HCT116 (cell line): ENCODE measurements around the gene UGT2B15. TPM values are rescaled to one million over a fixed set of nuclear protein-coding genes. Genes with fewer than 3 reads are reported as not detected.
"Not testable (repeated sequence)": the region's sequence is repeated elsewhere in the genome, so short reads cannot be mapped to it uniquely, and the experiment has no call there.

Experiments used
- ATAC-seq: fragments of 200-7000 bp; cut with Tn5 transposase; 2 replicates; pipeline ENCODE4 v1.9.1; 2020; ENCODE audit warnings: mild to moderate bottlenecking, moderate library complexity
- BruUV-seq: library from RNA; stranded (reverse); fragments of 400-500 nt; replicated peaks from 2 replicates; lab custom pipeline; 2021; lab: Mats Ljungman, UMichigan
- CTCF ChIA-PET: fragments of 300-600 bp; sonication (Branson Sonifier 250); formaldehyde crosslinking; loops from one replicate; lab custom pipeline; 2021; ENCODE audit warnings: antibody characterized with exemption; lab: Charles Lee
- POLR2A ChIA-PET: fragments of 300-600, 350-600 bp; sonication (Branson Sonifier 250); formaldehyde crosslinking; loops from one replicate; lab custom pipeline; 2021; ENCODE audit warnings: antibody characterized with exemption; lab: Charles Lee
- RAD21 ChIA-PET, 2 experiments: fragments of 300-600 bp; sonication (Branson Sonifier 250); formaldehyde crosslinking; loops; one replicate each; lab custom pipeline; 2023; ENCODE audit warnings: low total read pairs in 2 of 2; ENCODE audit not compliant: uncharacterized antibody in 2 of 2, unreplicated experiment in 2 of 2, low non-redundant PET in 1 of 2; lab: Charles Lee
- DNase-seq: peaks from one replicate; pipeline ENCODE4 v3.0.0-alpha.2; 2010; ENCODE audit warnings: low read depth, low spot score
- H2AFZ ChIP-seq: fragments of 200-600 bp; shearing (Covaris generic), sonication (generic); 2 replicates; pipeline ENCODE4 v1.6.1; 2017; ENCODE audit warnings: low read depth, mixed run types, mixed read lengths, antibody characterized with exemption, low read length; ENCODE audit not compliant: poor library complexity, severe bottlenecking
- H3K27ac ChIP-seq: 2 replicates; pipeline ENCODE4 v1.5.1; 2012; ENCODE audit warnings: low read depth, low read length
- H3K27me3 ChIP-seq: fragments of 200-600 bp; sonication (generic); 2 replicates; pipeline ENCODE4 v1.6.1; 2016; ENCODE audit warnings: mixed run types, low read length, mixed read lengths; ENCODE audit not compliant: insufficient read depth
- H3K36me3 ChIP-seq, 2 experiments: fragments of 200-500 bp in 1 of 2; fragments of 200-600 bp in 1 of 2; sonication (Bioruptor generic) in 1 of 2; sonication (generic) in 1 of 2; 2 replicates each; pipeline versions ENCODE4 v1.5.1 to v1.6.1; 2014 to 2016; ENCODE audit warnings: low read length in 2 of 2, inconsistent platforms in 1 of 2, mixed read lengths in 1 of 2, mixed run types in 1 of 2; ENCODE audit not compliant: insufficient read depth in 2 of 2, control insufficient read depth in 1 of 2
- H3K4me1 ChIP-seq, 2 experiments: fragments of 200-600 bp in 1 of 2; sonication (generic) in 1 of 2; 2 replicates each; pipeline versions ENCODE4 v1.5.1 to v1.6.1; 2012 to 2017; ENCODE audit warnings: low read length in 2 of 2, inconsistent platforms in 1 of 2, mild to moderate bottlenecking in 1 of 2, mixed read lengths in 1 of 2, mixed run types in 1 of 2, moderate library complexity in 1 of 2; ENCODE audit not compliant: insufficient read depth in 2 of 2, control insufficient read depth in 1 of 2
- H3K4me2 ChIP-seq: fragments of 200-600 bp; sonication (generic); 2 replicates; pipeline ENCODE4 v1.6.1; 2017; ENCODE audit warnings: mixed run types, low read length, mixed read lengths
- H3K4me3 ChIP-seq, 2 experiments: fragments of 200-600 bp in 1 of 2; sonication (generic) in 1 of 2; replicated peaks in 1 of 2; 2 replicates each; pipeline ENCODE4 v1.5.1; 2011 to 2016; ENCODE audit warnings: low read length in 2 of 2, control low read depth in 1 of 2, low read depth in 1 of 2, mild to moderate bottlenecking in 1 of 2, mixed read lengths in 1 of 2, mixed run types in 1 of 2
- H3K79me2 ChIP-seq: fragments of 200-600 bp; sonication (generic); 2 replicates; pipeline ENCODE4 v1.6.1; 2017; ENCODE audit warnings: mild to moderate bottlenecking, mixed run types, low read length, moderate library complexity, mixed read lengths; ENCODE audit not compliant: insufficient read depth
- H3K9ac ChIP-seq: fragments of 200-600 bp; sonication (generic); 2 replicates; pipeline ENCODE4 v1.6.1; 2016; ENCODE audit warnings: low read length, mixed read lengths
- H3K9me2 ChIP-seq: fragments of 200-600 bp; sonication (generic), shearing (Covaris generic); 2 replicates; pipeline ENCODE4 v1.6.1; 2017; ENCODE audit warnings: mixed run types, mild to moderate bottlenecking, moderate library complexity; ENCODE audit not compliant: insufficient read depth
- H3K9me3 ChIP-seq, 2 experiments: fragments of 200-500 bp in 1 of 2; fragments of 200-600 bp in 1 of 2; sonication (Bioruptor generic) in 1 of 2; sonication (generic) in 1 of 2; 2 replicates each; pipeline ENCODE4 v1.6.1; 2014 to 2017; ENCODE audit warnings: low read length in 2 of 2, mixed read lengths in 2 of 2, inconsistent platforms in 1 of 2, low read depth in 1 of 2, mild to moderate bottlenecking in 1 of 2, mixed run types in 1 of 2, moderate library complexity in 1 of 2; ENCODE audit not compliant: control insufficient read depth in 1 of 2, insufficient read depth in 1 of 2
- H4K20me1 ChIP-seq: fragments of 200-600 bp; sonication (generic), shearing (Covaris generic); 2 replicates; pipeline ENCODE4 v1.6.1; 2017; ENCODE audit warnings: mixed run types, mild to moderate bottlenecking, moderate library complexity; ENCODE audit not compliant: insufficient read depth
- ELF1 ChIP-seq: IDR thresholded peaks from 2 replicates; pipeline ENCODE4 v1.6.1; 2012; ENCODE audit warnings: low read depth, borderline replicate concordance
- EZH2 ChIP-seq: fragments of 200-600 bp; sonication (generic); IDR thresholded peaks from 2 replicates; pipeline ENCODE4 v1.6.1; 2017; ENCODE audit warnings: antibody characterized with exemption, mixed run types
- FOSL1 ChIP-seq: IDR thresholded peaks from 2 replicates; pipeline ENCODE4 v1.6.1; 2012; ENCODE audit warnings: low read depth
- JUND ChIP-seq: IDR thresholded peaks from 2 replicates; pipeline ENCODE4 v1.6.1; 2012
- MAX ChIP-seq: IDR thresholded peaks from 2 replicates; pipeline ENCODE4 v1.6.1; 2012
- POLR2AphosphoS5 ChIP-seq: IDR thresholded peaks from 2 replicates; pipeline ENCODE4 v1.6.1; 2011; ENCODE audit warnings: mild to moderate bottlenecking, low read depth, low read length, moderate library complexity
- SIN3A ChIP-seq: IDR thresholded peaks from 2 replicates; pipeline ENCODE4 v1.6.1; 2012; ENCODE audit warnings: low read depth
- ZBTB33 ChIP-seq: IDR thresholded peaks from 2 replicates; pipeline ENCODE4 v1.6.1; 2011; ENCODE audit warnings: mild to moderate bottlenecking, low read length, moderate library complexity; ENCODE audit not compliant: insufficient replicate concordance; ENCODE audit errors: extremely low read depth
- ZFX ChIP-seq: fragments of 450-650 bp; IDR thresholded peaks from 2 replicates; pipeline ENCODE4 v1.6.1; 2017
- intact Hi-C: fragments of 100-400 bp; cut with micrococcal nuclease; formaldehyde crosslinking; loops from 2 replicates; pipeline ENCODE4 v1.10.0; 2022
- total RNA-seq: library from RNA; stranded (reverse); gene quantifications from one replicate; pipeline ENCODE4 v1.2.1, GENCODE V29; 2021; ENCODE audit not compliant: unreplicated experiment

Gene UGT2B15
- total RNA-seq, 1 experiment from 2014 or later, result 0.17 TPM

- H3K4me1 ChIP-seq, result no peaks in the 10 kb centered on the region; a peak in 1 of 4 replicates
- POLR2A ChIA-PET, result no interaction called here
- TF ChIP-seq SIN3A (no peak), FOSL1 (no peak), ZFX (no peak)
- no peak for DNase-seq
- H3K9me2 ChIP-seq, result no peaks in the 10 kb centered on the region
- no peaks in the 10 kb centered on the region for H4K20me1 ChIP-seq
- no peaks in the 10 kb centered on the region for H3K27me3 ChIP-seq
- ATAC-seq, result no peak
- H3K9me3 ChIP-seq, result no peaks in the 10 kb centered on the region
- no peak overlapping the region for H3K4me3 ChIP-seq
- H3K9ac ChIP-seq, result no peak overlapping the region
- RAD21 ChIA-PET, result no interaction called here
- no peak overlapping the region for H3K27ac ChIP-seq
- H3K4me2 ChIP-seq, result no peak overlapping the region
- no TSS peak for BruUV-seq
- intact Hi-C loops, result no loop called here
- H2AFZ ChIP-seq, result no peak overlapping the region
- CTCF ChIA-PET, result no interaction called here
- H3K79me2 ChIP-seq, result no peaks in the 10 kb centered on the region
- no peaks in the 10 kb centered on the region for H3K36me3 ChIP-seq
These were observed 18.5 kb downstream of the UGT2B15 start for GRCh38 chr4:68651932-68652331.

GRCh38 chr4:68630371-68630770, 40.1 kb downstream of the UGT2B15 start:
- H3K4me1 ChIP-seq, result no peaks in the 10 kb centered on the region
- POLR2A ChIA-PET, result no interaction called here
- H3K4me3 ChIP-seq, result no peak overlapping the region
- no peak overlapping the region for H3K27ac ChIP-seq
- H4K20me1 ChIP-seq, result no peaks in the 10 kb centered on the region
- TF ChIP-seq ZBTB33 (no peak), POLR2AphosphoS5 (no peak), EZH2 (no peak), ELF1 (no peak), JUND (no peak), MAX (no peak)
- CTCF ChIA-PET, result no interaction called here
- no peaks in the 10 kb centered on the region for H3K36me3 ChIP-seq
- H3K79me2 ChIP-seq, result no peaks in the 10 kb centered on the region
- RAD21 ChIA-PET, result no interaction called here
- no peak for DNase-seq
- H3K27me3 ChIP-seq, result no peaks in the 10 kb centered on the region
- intact Hi-C loops, result no loop called here
- no peaks in the 10 kb centered on the region for H3K9me3 ChIP-seq
- H3K9ac ChIP-seq, result no peak overlapping the region
- no peaks in the 10 kb centered on the region for H3K9me2 ChIP-seq
- no TSS peak for BruUV-seq
- ATAC-seq, result no peak
- no peak overlapping the region for H3K4me2 ChIP-seq
- H2AFZ ChIP-seq, result no peak overlapping the region

GRCh38 chr4:68622731-68623130, 47.7 kb downstream of the UGT2B15 start:
- H3K27me3 ChIP-seq, POLR2A ChIA-PET, DNase-seq, H3K27ac ChIP-seq, intact Hi-C loops, H2AFZ ChIP-seq, H3K4me2 ChIP-seq, H3K4me3 ChIP-seq, ATAC-seq, H3K36me3 ChIP-seq, RAD21 ChIA-PET, BruUV-seq, H3K4me1 ChIP-seq, H3K9me2 ChIP-seq, CTCF ChIA-PET, H3K79me2 ChIP-seq, H3K9me3 ChIP-seq, H3K9ac ChIP-seq, H4K20me1 ChIP-seq: not testable (repeated sequence)
